ENCODE results near the gene POLK.

DNA sequence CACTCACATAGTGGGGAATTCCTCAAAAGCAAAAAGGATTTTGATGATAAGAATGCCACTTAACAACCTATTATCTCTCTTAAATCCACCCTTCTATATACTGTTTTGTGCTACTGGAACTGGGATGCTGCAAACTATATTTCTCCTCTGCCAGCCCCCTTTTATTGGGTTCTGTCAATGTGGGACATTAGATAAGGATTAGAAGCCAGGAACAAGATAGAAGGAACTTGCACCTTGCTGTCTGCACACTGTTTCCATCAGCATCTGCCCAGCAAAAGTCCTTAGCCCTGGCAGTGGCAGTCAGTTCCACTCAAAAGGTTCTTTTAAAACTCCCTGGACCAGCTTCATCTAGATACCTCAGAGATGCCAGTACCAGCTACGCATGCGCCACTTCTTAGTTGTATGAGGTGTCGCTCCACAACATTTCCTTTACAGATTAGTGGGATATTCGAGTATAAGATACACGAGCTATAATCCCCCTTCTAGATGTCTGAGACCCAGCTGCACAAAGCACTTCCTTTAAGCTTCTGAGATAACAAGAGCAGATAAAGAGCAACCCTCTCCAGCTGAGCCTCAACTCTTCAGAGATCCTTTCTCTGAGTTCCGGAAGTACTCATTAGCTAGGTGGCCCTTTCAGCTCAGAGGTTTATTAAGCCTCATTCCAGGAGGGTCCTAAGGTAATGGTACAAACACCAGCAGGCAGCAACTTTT lies 45.5 kb upstream of the POLK start:
- no peak for TF ChIP-seq POLR2AphosphoS5 (IDR thresholded peaks at IDR 0.05; ENCODE audit: low read depth, low read length)
- TF ChIP-seq TAF1 (IDR thresholded peaks at IDR 0.05; ENCODE audit: borderline replicate concordance, insufficient read depth, low read length): no peak
- TF ChIP-seq SIN3A (IDR thresholded peaks at IDR 0.05; ENCODE audit: borderline replicate concordance, insufficient read depth, low read length): no peak
- TF ChIP-seq REST (IDR thresholded peaks at IDR 0.05; ENCODE audit: insufficient read depth in 1 of 2, low read depth in 2 of 2, low read length in 2 of 2): no peak

Measured in PFSK-1 (cell line).